ENCODE measurements around the gene DROSHA. TPM values are rescaled to one million over a fixed set of nuclear protein-coding genes. Genes with fewer than 3 reads are reported as not detected.

Gene DROSHA
- total and polyA plus RNA-seq, 2 of the 4 experiments (the other 2 are of a cell fraction), result 36.4 to 36.5 TPM

- H3K9me1 ChIP-seq (ENCODE audit: insufficient read depth, low read length), result peaks cover 6% of the 10 kb centered on the region; the same call in 1 of the 2 replicates
- ATAC-seq (ENCODE audit: low read depth), result no peak
- H2AK9ac ChIP-seq (replicated peaks; ENCODE audit: low read depth, low read length, poor library complexity), result no peak overlapping the region
- H3K27me3 ChIP-seq (ENCODE audit: control insufficient read depth, insufficient read depth, low read length), result no peaks in the 10 kb centered on the region
- intact Hi-C loops (cut with micrococcal nuclease) (no loop called here), dilution Hi-C loops (cut with HindIII; ENCODE audit: low sequenced_read_pairs, unreplicated experiment) (no loop called here), in situ Hi-C loops (cut with MboI; ENCODE audit: low sequenced_read_pairs) (no loop called here)
- no peak overlapping the region for H3K14ac ChIP-seq (replicated peaks; ENCODE audit: low read depth, low read length)
- WGBS, 2 experiments (ENCODE audit: extremely low coverage in 2 of 2, insufficient read length in 1 of 2), result 100% methylated on average over 1 of the region's 4 CpGs; no CpG with 5 or more reads in 1 of the 2 experiments
- H3K18ac ChIP-seq (ENCODE audit: low read depth, low read length), result no peak overlapping the region; the same call in 1 of the 2 replicates
- no peak overlapping the region for H3K9ac ChIP-seq (ENCODE audit: low read depth, low read length)
- peaks cover 8% of the 10 kb centered on the region; the same call in 1 of the 2 replicates for H3K36me3 ChIP-seq (ENCODE audit: control insufficient read depth, insufficient read depth, low read length)
- ChIA-PET CTCF (no interaction called here), POLR2A (ENCODE audit: unreplicated experiment) (interaction anchor here (0.5 kb wide), 1 partner anchor 87 kb away, joined by 3 read pairs; the partner anchor contains the start of genes C5orf22 and DROSHA)
- H4K5ac ChIP-seq (ENCODE audit: low read depth, low read length), result no peak overlapping the region; the same call in 1 of the 2 replicates
- H4K91ac ChIP-seq (ENCODE audit: insufficient read depth, low read depth, low read length), result 0 out of 2 replicates have a peak overlapping the region, but pooled peaks have one; percentile 17
- peaks cover 10% of the 10 kb centered on the region for H3K4me1 ChIP-seq (ENCODE audit: control insufficient read depth, insufficient read depth, low read length)
- H3K4me2 ChIP-seq (ENCODE audit: low read depth, low read length), result no peak overlapping the region
- no peaks in the 10 kb centered on the region for H3K9me3 ChIP-seq (ENCODE audit: control insufficient read depth, insufficient read depth, low read length)
- H3K79me1 ChIP-seq (ENCODE audit: low read depth in 1 of 2, low read length in 2 of 2), result peaks cover 19 to 36% of the 10 kb centered on the region in 2 experiments
- no peak for DNase-seq
- 0 out of 2 replicates have a peak overlapping the region, but pooled peaks have one; percentile 4 for H3K4ac ChIP-seq (ENCODE audit: low read depth, low read length)
- no peak overlapping the region for H3K27ac ChIP-seq (ENCODE audit: insufficient read depth, low read length)
- H2BK15ac ChIP-seq (ENCODE audit: low read depth, low read length), result no peak overlapping the region
- H3K4me3 ChIP-seq (ENCODE audit: insufficient read depth, low read depth, low read length), result no peak overlapping the region
- no peak overlapping the region for H2BK120ac ChIP-seq (ENCODE audit: low read depth, low read length)
- H3K23ac ChIP-seq (ENCODE audit: low read depth, low read length), result no peak overlapping the region
- TF ChIP-seq, protein P1, sequence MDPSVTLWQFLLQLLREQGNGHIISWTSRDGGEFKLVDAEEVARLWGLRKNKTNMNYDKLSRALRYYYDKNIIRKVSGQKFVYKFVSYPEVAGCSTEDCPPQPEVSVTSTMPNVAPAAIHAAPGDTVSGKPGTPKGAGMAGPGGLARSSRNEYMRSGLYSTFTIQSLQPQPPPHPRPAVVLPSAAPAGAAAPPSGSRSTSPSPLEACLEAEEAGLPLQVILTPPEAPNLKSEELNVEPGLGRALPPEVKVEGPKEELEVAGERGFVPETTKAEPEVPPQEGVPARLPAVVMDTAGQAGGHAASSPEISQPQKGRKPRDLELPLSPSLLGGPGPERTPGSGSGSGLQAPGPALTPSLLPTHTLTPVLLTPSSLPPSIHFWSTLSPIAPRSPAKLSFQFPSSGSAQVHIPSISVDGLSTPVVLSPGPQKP (IDR thresholded peaks at IDR 0.05; ENCODE audit: borderline replicate concordance, low read depth, low read length), result no peak
- TF ChIP-seq CTCF (conservative IDR thresholded peaks at IDR 0.05; ENCODE audit: low read depth, low read length) (no peak), MXI1 (IDR thresholded peaks at IDR 0.05; ENCODE audit: borderline replicate concordance, low read depth, low read length) (no peak), NFE2L2 (IDR thresholded peaks at IDR 0.05; ENCODE audit: low read depth, low read length) (no peak), POLR2A (IDR thresholded peaks at IDR 0.05; ENCODE audit: low read depth, low read length) (no peak), MAZ (IDR thresholded peaks at IDR 0.05; ENCODE audit: borderline replicate concordance, low read depth, low read length) (no peak), USF2 (IDR thresholded peaks at IDR 0.05; ENCODE audit: low read depth, low read length) (no peak), RAD21 (IDR thresholded peaks at IDR 0.05; ENCODE audit: low read length) (no peak), SMC3 (IDR thresholded peaks at IDR 0.05; ENCODE audit: low read depth, low read length) (no peak), CHD1 (IDR thresholded peaks at IDR 0.05; ENCODE audit: low read depth, low read length) (no peak), RCOR1 (IDR thresholded peaks at IDR 0.05; ENCODE audit: insufficient replicate concordance, low read length) (no peak), BHLHE40 (IDR thresholded peaks at IDR 0.05; ENCODE audit: low read depth, low read length) (no peak), FOS (IDR thresholded peaks at IDR 0.05; ENCODE audit: low read depth, low read length) (no peak), RFX5 (IDR thresholded peaks at IDR 0.05; ENCODE audit: low read depth, low read length) (no peak), CEBPB (IDR thresholded peaks at IDR 0.05; ENCODE audit: low read depth, low read length) (no peak), MAFK (IDR thresholded peaks at IDR 0.05; ENCODE audit: low read depth, low read length) (no peak)
- no peak overlapping the region for H2AK5ac ChIP-seq (ENCODE audit: low read depth, low read length)
- no TSS peak for BruUV-seq (replicated peaks)
- H4K8ac ChIP-seq (ENCODE audit: low read depth in 2 of 2, low read length in 2 of 2), result no peak overlapping the region; a peak in 1 of 4 replicates
- no peaks in the 10 kb centered on the region for H4K20me1 ChIP-seq (ENCODE audit: insufficient read depth, low read length)
- no peak overlapping the region for H2AFZ ChIP-seq (replicated peaks; ENCODE audit: low read length, poor library complexity)
- H2BK20ac ChIP-seq (ENCODE audit: low read depth, low read length), result no peak overlapping the region
- H3K56ac ChIP-seq (ENCODE audit: extremely low read depth, insufficient read depth, low read length), result no peak overlapping the region
- H2BK5ac ChIP-seq (ENCODE audit: low read depth, low read length, poor library complexity, severe bottlenecking), result no peak overlapping the region
Observed at GRCh38 chr5:31445041-31445600, 86.8 kb downstream of the DROSHA start.
